Upper lobe of right lung (tissue), 1 donor: ENCODE data around the gene ZDHHC14. TPM values are rescaled to one million over a fixed set of nuclear protein-coding genes. Genes with fewer than 3 reads are reported as not detected.

ENCODE experiments used
- ATAC-seq: fragments of 200-7000 bp; cut with Tn5 transposase; one replicate; pipeline ENCODE4 v1.9.1; 2020; ENCODE audit warnings: mild to moderate bottlenecking, moderate library complexity
- DNase-seq: peaks from one replicate; pipeline ENCODE4 v3.0.0-alpha.2; 2020
- H3K27ac ChIP-seq: fragments of 200-600 bp; one replicate; pipeline ENCODE4 v1.8.0; 2022
- H3K27me3 ChIP-seq: fragments of 200-600 bp; one replicate; pipeline ENCODE4 v1.8.0; 2022; ENCODE audit warnings: mild to moderate bottlenecking
- H3K36me3 ChIP-seq: fragments of 200-600 bp; one replicate; pipeline ENCODE4 v1.8.0; 2022
- H3K4me1 ChIP-seq: fragments of 200-600 bp; one replicate; pipeline ENCODE4 v1.8.0; 2022
- H3K4me3 ChIP-seq: fragments of 200-600 bp; one replicate; pipeline ENCODE4 v1.8.0; 2022; ENCODE audit warnings: mild to moderate bottlenecking
- H3K9me3 ChIP-seq: fragments of 200-600 bp; one replicate; pipeline ENCODE4 v1.8.0; 2022
- intact Hi-C: fragments of 100-400 bp; cut with DNase I; formaldehyde crosslinking; loops from one replicate; pipeline ENCODE4 v1.11.0; 2022
- total RNA-seq: library from RNA; stranded (reverse); fragmentation: NEBNext Ultra II Directional; extraction: Animal tissue kit (Norgen Biotek cat#: 25700); gene quantifications from one replicate; pipeline ENCODE4 v1.2.1, GENCODE V29; 2021
- TF ChIP-seq, protein P1 (sequence below): fragments of 200-600 bp; IDR thresholded peaks from one replicate; pipeline ENCODE4 v1.8.0; 2022; ENCODE audit warnings: antibody characterized with exemption
- donor health status: DM: no; HTN: yes; CAD: no; lungs with severe emphysema.

ZDHHC14 gene
- total RNA-seq, 1 donor from 2014 or later, result 12.2 TPM

DNA sequence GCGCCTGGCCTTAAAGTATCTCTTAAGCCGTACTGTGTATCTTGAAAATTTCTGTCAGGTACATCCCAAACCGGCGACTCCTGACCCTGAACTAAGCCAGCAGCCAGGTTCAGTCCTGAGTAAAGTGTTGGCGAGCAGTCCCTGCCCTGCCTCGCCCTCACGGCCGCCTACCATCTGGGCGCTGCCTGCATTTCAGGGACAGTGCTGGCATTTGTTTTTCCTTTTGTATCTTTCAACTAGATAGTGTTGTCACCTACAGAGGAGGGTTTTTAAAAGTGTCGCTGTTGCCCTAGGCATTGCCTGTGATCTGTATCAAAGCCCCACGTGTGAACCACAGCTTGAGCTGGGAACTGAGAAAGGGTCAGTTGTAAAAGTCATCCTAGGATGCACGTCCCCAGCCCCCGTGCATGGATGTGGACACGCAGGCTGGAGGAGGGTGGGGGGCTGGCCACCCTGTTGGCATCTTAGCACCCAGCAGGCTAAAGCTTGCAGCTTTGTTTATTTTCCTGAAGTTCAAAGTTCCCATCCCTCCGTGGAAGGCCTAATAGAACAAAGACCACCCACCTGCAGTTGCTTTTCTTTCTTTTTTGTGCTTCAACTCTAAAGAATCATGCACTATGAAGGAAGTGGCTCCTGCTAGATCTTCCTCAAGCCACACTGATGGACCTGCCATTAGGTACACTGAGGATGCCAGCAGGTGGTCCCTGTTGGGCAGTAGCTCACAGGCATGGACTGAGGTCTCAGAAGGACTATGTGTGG lies 136.8 kb downstream of the ZDHHC14 start:
- Histone ChIP-seq H3K27me3 (no peaks in the 10 kb centered on the region), H3K36me3 (no peaks in the 10 kb centered on the region), H3K4me3 (no peak overlapping the region), H3K4me1 (no peaks in the 10 kb centered on the region), H3K9me3 (no peaks in the 10 kb centered on the region), H3K27ac (no peak overlapping the region)
- intact Hi-C loops, result no loop called here
- TF ChIP-seq, protein P1, sequence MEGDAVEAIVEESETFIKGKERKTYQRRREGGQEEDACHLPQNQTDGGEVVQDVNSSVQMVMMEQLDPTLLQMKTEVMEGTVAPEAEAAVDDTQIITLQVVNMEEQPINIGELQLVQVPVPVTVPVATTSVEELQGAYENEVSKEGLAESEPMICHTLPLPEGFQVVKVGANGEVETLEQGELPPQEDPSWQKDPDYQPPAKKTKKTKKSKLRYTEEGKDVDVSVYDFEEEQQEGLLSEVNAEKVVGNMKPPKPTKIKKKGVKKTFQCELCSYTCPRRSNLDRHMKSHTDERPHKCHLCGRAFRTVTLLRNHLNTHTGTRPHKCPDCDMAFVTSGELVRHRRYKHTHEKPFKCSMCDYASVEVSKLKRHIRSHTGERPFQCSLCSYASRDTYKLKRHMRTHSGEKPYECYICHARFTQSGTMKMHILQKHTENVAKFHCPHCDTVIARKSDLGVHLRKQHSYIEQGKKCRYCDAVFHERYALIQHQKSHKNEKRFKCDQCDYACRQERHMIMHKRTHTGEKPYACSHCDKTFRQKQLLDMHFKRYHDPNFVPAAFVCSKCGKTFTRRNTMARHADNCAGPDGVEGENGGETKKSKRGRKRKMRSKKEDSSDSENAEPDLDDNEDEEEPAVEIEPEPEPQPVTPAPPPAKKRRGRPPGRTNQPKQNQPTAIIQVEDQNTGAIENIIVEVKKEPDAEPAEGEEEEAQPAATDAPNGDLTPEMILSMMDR, result no peak
- DNase-seq (no peak), ATAC-seq (no peak)

DNA sequence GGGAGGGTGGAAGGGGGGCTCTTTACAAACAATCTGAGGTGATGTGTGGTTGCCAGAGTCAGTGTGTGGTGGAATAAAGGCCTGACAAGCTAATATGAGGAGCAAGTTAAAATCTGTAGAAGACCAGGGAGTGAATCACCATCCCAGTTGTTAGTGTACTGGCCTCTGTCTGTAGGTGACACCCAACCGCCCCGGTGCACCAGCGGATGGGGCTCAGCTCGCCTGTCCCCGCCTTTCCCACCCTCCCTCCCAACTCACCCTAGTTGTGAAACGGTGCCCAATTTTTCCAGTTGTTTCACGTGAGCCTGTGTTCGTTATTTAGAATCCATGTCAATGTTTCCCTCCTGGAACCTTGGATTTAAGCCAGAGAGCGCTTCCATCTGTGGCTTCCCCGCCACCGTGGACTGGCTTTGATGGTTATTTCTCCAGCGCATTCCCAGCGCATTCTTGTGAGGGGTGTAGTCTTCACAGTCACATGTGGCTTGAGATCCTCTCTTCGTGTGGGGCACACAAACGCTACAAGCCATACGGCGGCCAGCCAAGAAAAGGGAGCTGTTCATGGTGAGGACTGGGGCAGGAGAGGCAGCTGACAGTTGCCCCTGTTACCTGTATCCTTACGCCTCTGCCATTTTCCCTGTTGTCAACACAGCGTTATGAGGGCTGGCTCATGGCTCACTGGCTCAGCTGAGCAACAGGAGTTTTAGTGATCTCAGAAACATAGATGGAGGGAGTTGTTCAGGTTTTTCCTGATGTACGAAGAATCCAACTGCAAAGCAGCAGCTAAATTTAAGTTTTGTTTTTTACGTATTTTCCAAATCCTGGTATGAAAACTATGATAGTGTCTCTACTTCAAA lies 137.6 kb downstream of the ZDHHC14 start:
- no peak overlapping the region for H3K4me3 ChIP-seq
- TF ChIP-seq, protein P1, result no peak
- no peak for DNase-seq
- H3K9me3 ChIP-seq, result no peaks in the 10 kb centered on the region
- no peaks in the 10 kb centered on the region for H3K27me3 ChIP-seq
- H3K27ac ChIP-seq, result no peak overlapping the region
- no peaks in the 10 kb centered on the region for H3K36me3 ChIP-seq
- intact Hi-C loops, result no loop called here
- no peaks in the 10 kb centered on the region for H3K4me1 ChIP-seq
- ATAC-seq, result no peak

DNA sequence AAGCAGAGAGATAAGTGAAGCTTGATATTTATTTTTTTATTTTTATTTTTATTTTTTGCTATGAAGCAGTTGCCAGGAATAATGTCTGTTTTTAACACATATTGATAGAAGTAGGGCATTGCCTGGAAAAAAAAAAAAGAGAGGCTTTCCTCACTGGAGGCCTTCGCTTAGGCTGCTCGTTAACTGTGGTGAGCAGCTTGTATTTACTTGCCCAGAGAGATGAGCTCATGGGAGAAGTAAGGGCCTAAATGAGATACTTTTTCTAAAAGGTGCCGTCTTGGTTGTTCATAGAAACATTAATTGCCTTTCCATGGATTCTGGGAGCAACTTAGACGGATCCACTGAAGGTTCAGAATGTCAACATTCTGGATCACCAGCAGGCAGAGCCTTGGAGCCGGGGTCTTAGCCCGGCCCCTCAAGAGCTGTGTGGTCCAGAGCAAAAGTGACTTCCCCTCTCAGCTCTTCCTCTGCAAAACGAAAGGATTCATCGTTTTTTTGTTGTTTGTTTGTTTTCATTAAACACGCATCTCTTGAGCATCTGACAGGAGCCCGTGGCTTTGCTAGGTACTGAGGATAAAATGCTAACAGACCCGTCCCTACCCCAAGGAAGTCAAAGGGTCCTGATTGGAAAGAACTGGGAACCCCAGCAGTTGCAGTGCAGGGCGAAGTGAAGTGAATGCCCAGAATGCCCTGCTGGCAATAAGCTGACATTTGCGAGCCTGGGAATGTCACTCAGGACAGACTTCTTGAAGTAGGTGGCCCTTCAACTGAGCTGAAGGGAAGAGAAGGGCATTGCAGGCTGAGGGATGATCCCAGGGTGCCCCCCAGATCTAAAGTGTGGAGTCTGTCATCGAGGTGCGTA lies 138.5 kb downstream of the ZDHHC14 start:
- no peak overlapping the region for H3K4me3 ChIP-seq
- ATAC-seq, result no peak
- TF ChIP-seq, protein P1, result no peak
- intact Hi-C loops, result no loop called here
- H3K36me3 ChIP-seq, result no peaks in the 10 kb centered on the region
- H3K9me3 ChIP-seq, result no peaks in the 10 kb centered on the region
- H3K4me1 ChIP-seq, result no peaks in the 10 kb centered on the region
- no peak for DNase-seq
- no peak overlapping the region for H3K27ac ChIP-seq
- no peaks in the 10 kb centered on the region for H3K27me3 ChIP-seq

DNA sequence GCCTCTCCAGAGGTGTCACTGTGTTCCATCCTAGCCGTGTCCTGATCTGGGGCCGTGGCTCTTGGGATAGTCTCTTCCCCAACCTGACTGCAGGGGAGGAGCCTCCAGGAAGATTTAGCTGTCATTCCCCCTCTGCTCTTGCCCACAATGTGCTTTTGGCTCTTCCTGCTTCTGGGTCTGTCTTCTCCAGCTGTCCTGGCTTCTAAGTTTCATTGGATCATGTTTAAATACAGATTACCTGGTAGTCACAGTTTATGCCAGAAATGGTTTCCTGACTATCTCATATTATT lies 139.1 kb downstream of the ZDHHC14 start:
- ATAC-seq (no peak), DNase-seq (no peak)
- H3K27ac ChIP-seq, result no peak overlapping the region
- TF ChIP-seq, protein P1, result no peak
- no peaks in the 10 kb centered on the region for H3K9me3 ChIP-seq
- no peaks in the 10 kb centered on the region for H3K4me1 ChIP-seq
- H3K27me3 ChIP-seq, result no peaks in the 10 kb centered on the region
- intact Hi-C loops, result no loop called here
- H3K36me3 ChIP-seq, result no peaks in the 10 kb centered on the region
- no peak overlapping the region for H3K4me3 ChIP-seq

GRCh38 chr6:157520596-157521361 lies 139.8 kb downstream of the ZDHHC14 start:
- TF ChIP-seq, protein P1, result no peak
- no peaks in the 10 kb centered on the region for H3K36me3 ChIP-seq
- no peak overlapping the region for H3K4me3 ChIP-seq
- ATAC-seq (no peak), DNase-seq (no peak)
- no peaks in the 10 kb centered on the region for H3K27me3 ChIP-seq
- H3K27ac ChIP-seq, result no peak overlapping the region
- H3K9me3 ChIP-seq, result no peaks in the 10 kb centered on the region
- H3K4me1 ChIP-seq, result no peaks in the 10 kb centered on the region
- intact Hi-C loops, result no loop called here
